Frontal cortex (tissue), 4 donors: ENCODE results near the gene PITHD1. TPM values are rescaled to one million over a fixed set of nuclear protein-coding genes. Genes with fewer than 3 reads are reported as not detected.
"Not testable (repeated sequence)": the region's sequence is repeated elsewhere in the genome, so short reads cannot be mapped to it uniquely, and the experiment has no call there.

ENCODE experiments used
- DNase-seq, 2 donors: peaks; one replicate each; pipeline ENCODE4 v3.0.0; 2012; ENCODE audit warnings: low spot score in 2 of 2
- FAIRE-seq: peaks from 2 replicates; lab custom pipeline; 2012; peaks lifted over from hg19 to GRCh38; lab: Jason Lieb, UNC
- total RNA-seq: library from RNA; depleted of rRNA; stranded (reverse); fragments of >200 nt; gene quantifications from one replicate; pipeline ENCODE4 v1.2.3, GENCODE V29; 2014
- donor health status: control.
- donor health status: control.
- donor health status: control.

Gene PITHD1
- total RNA-seq, 1 donor from 2014 or later: 83.6 TPM

DNA sequence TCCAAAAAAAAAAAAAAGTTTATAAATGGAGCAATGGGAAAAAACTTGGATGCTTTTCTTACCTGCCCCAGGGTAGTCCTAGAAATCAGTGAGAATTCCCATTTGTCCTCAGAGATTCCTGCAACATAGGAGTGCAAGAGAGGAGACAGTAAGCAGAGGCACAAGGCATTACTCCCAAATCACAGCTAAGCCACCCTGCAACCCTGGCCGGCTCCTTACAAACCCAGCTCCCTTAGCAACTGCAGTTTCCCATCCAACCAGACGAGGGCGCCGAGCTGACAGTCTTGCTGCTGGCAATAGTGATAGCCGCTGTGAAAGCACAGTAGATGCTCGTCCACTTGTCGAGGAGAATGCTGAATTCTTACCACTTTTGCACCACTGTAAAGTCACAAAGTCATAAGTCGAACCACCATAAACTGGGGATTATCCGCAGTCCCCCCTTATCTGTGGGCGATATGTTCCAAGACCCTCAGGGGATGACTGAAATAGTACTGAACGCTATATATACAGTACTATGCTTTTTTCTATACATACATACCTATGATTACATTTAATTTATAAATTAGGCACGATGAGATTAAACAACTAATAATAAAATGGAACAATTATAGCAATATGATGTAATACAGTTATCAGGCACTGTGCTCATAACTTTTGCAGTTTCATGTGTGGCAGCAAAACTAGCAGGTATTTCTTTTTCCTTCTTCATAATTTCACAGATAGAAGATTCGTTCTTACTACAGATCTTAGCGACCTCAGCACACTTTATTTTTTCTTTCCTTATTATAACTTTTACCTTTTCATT lies 6.0 kb upstream of the PITHD1 start:
- peak in 1 of 2 donors; percentile 49 for DNase-seq
- FAIRE-seq: no peak

- no peak for DNase-seq
- no peak for FAIRE-seq
Observed at GRCh38 chr1:23772854-23773242, 5.4 kb upstream of the PITHD1 start.

- no peak for DNase-seq
Observed at GRCh38 chr1:23774174-23774880, 3.9 kb upstream of the PITHD1 start.

DNA sequence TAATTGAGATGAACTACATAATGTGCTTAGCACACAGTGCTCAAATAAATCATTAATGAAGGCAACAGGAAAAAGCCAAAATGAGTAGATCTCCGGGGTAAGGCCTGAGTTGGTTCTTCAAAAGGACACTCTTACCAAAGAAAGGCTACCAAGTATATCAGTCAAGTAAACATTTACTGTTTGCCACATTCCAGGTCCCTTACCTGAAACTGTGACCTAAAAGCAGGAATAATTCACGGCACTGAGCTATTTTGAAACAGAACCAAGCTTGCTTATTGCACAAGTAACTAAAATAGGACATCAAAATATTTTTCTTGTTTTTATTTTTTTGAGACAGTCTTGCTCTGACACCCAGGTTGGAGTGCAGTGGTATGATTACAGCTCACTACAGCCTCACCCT lies 2.0 kb upstream of the PITHD1 start:
- no peak for DNase-seq
- FAIRE-seq: no peak

More at GRCh38 chr1:23774174-23774880, 3.9 kb upstream of the PITHD1 start:
- no peak for FAIRE-seq

GRCh38 chr1:23779826-23780371 lies 1.7 kb downstream of the PITHD1 start:
- FAIRE-seq: no peak

GRCh38 chr1:23783141-23783540 lies 4.9 kb downstream of the PITHD1 start:
- DNase-seq, FAIRE-seq: not testable (repeated sequence)

More at GRCh38 chr1:23779826-23780371, 1.7 kb downstream of the PITHD1 start:
- DNase-seq: no peak

GRCh38 chr1:23784846-23785245 lies 6.6 kb downstream of the PITHD1 start:
- DNase-seq: no peak
- FAIRE-seq: no peak

DNA sequence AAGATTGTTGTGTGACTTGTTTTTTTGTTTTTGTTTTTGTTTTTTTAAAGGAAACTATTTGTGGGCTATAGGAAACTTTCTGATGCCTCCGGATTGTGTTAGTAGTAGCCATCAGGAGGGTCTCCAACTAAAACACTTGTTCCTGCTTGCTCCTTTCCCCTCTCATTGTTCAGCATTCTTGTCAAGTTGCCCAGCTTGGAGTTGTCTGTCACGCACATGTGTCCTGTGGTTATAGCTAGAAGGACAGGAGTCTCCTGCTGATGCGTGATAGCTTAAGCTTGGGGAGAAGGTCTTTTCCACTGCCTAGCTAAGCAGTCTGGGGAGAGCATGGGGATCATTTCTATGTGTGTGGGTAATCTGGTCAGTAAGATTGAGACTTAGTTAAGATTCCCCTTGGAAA lies 9.5 kb downstream of the PITHD1 start:
- DNase-seq: no peak
- no peak for FAIRE-seq

- DNase-seq (no peak), FAIRE-seq (no peak)
Observed at GRCh38 chr1:23788695-23789094, 10.5 kb downstream of the PITHD1 start.

GRCh38 chr1:23790696-23791515 lies 12.7 kb downstream of the PITHD1 start, which contains the start of gene LYPLA2:
TSS of gene LYPLA2 (plus strand) at chr1:23791145. CDS start at chr1:23792683, 1,538 bp downstream.
- peak; percentile 84 to 93 for DNase-seq
- FAIRE-seq: no peak

- DNase-seq (peak in 1 of 2 donors; percentile 45), FAIRE-seq (no peak)
Observed at GRCh38 chr1:23791516-23792047, 13.4 kb downstream of the PITHD1 start.

DNA sequence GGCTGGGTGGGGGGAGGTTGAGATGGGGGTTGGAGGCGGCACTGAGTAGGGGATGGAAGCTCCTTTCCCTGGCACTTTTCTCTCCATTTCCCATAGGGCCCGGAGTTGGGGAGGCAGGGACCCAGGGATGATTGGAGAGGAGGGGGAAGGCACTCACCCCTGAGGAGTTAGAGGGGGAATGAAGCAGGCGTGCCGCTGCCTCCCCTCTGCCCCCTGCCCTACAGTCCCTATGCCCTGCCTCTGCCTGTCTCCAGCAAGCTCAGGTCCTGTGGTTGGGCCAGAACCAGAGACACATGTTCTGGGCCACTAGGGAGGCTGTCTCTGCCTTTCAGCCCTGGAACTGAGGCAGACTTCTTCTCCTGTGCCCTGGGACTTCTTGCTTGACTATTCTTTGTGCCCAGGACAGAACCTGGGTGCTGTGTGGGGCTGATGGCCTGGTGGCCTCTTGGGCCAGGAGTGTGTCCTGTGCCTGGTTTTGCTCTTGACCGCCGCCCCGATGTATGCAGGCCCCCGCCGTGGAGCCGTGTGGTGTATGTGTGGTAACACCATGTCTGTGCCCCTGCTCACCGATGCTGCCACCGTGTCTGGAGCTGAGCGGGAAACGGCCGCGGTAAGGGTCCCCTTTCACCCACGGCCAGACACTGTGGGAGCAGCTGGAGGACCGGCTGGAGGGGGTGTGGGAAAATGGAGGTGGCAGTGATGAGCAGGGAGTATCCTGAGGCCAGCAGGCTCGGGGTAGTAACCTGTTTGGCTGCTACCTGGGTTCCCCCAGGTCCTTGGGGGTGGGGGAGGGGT lies 14.1 kb downstream of the PITHD1 start:
- FAIRE-seq: no peak
- DNase-seq: no peak

- FAIRE-seq (no peak), DNase-seq (peak in 1 of 2 donors; percentile 58)
Observed at GRCh38 chr1:23793018-23793781, 15.0 kb downstream of the PITHD1 start.

GRCh38 chr1:23793861-23794731 lies 15.9 kb downstream of the PITHD1 start:
- FAIRE-seq: no peak

DNA sequence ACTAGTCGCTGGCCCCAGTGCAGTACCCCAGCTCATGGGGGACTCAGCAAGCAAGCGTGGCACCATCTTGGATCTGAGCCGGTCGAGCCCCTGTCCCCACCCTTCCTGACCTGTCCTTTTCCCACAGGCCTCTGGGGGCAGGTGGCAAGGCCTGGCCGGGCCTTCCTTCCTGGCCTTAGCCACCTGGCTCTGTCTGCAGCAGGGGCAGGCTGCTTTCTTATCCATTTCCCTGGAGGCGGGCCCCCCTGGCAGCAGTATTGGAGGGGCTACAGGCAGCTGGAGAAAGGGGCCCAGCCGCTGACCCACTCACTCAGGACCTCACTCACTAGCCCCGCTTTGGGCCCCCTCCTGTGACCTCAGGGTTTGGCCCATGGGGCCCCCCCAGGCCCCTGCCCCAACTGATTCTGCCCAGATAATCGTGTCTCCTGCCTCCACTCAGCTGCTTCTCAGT lies 16.5 kb downstream of the PITHD1 start:
- DNase-seq, FAIRE-seq: not testable (repeated sequence)

More at GRCh38 chr1:23793861-23794731, 15.9 kb downstream of the PITHD1 start:
- no peak for DNase-seq

GRCh38 chr1:23795676-23796465 lies 17.7 kb downstream of the PITHD1 start:
- DNase-seq (no peak), FAIRE-seq (no peak)
